ENCODE data around the gene COMT.
A peak's percentile ranks its signal among the peaks of the same experiment; 100 is the strongest.

Gene COMT

DNA sequence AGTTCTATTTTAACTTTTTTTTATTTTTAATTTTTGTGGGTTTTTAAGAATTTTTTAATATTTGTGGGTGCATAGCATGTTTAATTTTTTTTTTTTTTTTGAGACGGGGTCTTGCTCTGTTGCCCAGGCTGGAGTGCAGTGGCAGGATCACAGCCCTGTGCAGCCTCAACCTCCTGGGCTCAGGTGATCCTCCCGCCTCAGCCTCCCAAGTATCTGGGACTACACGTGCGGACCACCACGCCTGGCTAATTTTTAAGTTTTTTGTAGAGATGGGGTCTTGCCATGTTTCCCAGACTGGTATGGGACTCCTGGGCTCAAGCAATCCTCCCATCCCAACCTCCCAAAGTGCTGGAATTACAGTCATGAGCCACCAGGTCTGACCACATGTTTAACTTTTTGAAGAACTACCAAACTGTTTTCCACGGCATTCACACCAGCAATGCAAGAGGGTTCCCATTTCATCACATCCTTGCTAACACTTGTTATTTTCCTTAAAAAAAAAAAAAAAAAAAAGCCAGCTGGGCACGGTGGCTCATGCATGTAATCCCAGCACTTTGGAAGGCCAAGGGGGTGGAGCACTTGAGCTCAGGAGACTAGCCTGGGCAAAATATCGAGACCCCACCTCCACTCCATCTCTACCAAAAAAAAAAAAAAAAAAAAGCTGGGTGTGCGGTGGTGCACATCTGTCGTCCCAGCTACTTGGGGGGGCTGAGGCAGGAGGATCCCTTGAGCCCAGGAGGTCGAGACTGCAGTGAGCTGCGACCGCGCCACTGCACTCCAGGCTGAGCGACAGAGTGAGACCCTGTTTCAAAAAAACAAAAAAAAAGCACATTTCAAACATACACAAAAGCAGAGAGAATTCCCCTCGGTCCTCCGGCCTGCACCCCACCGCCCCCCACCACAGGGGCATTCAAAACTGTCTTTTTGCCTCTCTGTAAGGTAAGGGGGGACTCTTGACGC, 16.8 kb downstream of the COMT start:
- no peak for DNase-seq (ENCODE audit: extremely low spot score)
- ChIA-PET CTCF (interaction anchor here (1.4 kb wide), 1 partner anchor 11 kb away, joined by 6 read pairs; no protein-coding TSS in a partner anchor), POLR2A (interaction anchor here (0.7 to 1.3 kb wide), 4 partner anchors 10 to 63 kb away, joined by 3 read pairs; partner anchors contain the start of genes COMT, TANGO2 and TXNRD2)
- no peak for TF ChIP-seq LEF1 (IDR thresholded peaks at IDR 0.05; ENCODE audit: borderline replicate concordance)
- peak; percentile 72; the same call in 1 of the 2 replicates for TF ChIP-seq ZNF384 (IDR thresholded peaks at IDR 0.05)

DNA sequence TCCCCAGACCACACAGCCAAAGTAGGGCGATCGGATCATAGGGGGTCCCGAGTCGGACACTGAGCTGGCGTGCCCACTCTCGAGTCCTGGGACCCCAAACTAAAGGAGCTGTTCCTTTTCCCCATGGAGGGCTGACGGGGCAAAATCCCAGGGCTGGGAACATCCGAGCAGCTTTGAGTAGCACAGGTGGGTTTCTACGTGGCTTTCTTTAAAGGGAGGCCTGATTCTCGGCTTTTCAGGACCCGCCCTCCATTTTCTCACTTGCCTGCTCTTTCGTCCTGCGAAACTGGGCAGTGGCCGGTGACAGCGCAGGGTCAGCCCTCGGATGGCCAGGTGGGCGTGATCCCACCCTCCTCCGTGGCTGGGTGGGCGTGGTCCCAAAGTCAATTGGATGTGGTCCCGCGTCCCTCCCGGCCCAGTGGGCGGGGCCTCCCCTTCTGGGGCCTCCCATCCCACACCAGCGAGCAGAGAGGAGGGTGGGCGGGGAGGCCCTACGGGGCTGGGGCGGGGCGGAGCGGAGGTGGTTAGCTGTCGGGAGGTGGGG, 17.5 kb downstream of the COMT start:
- TF ChIP-seq LEF1 (IDR thresholded peaks at IDR 0.05; ENCODE audit: borderline replicate concordance) (no peak), NFRKB (IDR thresholded peaks at IDR 0.05) (no peak), ZNF384 (IDR thresholded peaks at IDR 0.05) (no peak), CTBP1 (IDR thresholded peaks at IDR 0.05; ENCODE audit: borderline replicate concordance) (no peak), FOXM1 (IDR thresholded peaks at IDR 0.05; ENCODE audit: borderline replicate concordance) (no peak), SP1 (IDR thresholded peaks at IDR 0.05) (no peak), L3MBTL2 (conservative IDR thresholded peaks at IDR 0.05) (no peak)
- TF ChIP-seq, protein P1, sequence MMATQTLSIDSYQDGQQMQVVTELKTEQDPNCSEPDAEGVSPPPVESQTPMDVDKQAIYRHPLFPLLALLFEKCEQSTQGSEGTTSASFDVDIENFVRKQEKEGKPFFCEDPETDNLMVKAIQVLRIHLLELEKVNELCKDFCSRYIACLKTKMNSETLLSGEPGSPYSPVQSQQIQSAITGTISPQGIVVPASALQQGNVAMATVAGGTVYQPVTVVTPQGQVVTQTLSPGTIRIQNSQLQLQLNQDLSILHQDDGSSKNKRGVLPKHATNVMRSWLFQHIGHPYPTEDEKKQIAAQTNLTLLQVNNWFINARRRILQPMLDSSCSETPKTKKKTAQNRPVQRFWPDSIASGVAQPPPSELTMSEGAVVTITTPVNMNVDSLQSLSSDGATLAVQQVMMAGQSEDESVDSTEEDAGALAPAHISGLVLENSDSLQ (IDR thresholded peaks at IDR 0.05): no peak
- POLR2A ChIA-PET: interaction anchor here (0.7 to 0.9 kb wide), 2 partner anchors 9 to 52 kb away, joined by 3 read pairs; no protein-coding TSS in a partner anchor
- peak; percentile 93 for DNase-seq (ENCODE audit: extremely low spot score)
- CTCF ChIA-PET: interaction anchor here (1.4 kb wide), 1 partner anchor 11 kb away, joined by 6 read pairs; no protein-coding TSS in a partner anchor

DNA sequence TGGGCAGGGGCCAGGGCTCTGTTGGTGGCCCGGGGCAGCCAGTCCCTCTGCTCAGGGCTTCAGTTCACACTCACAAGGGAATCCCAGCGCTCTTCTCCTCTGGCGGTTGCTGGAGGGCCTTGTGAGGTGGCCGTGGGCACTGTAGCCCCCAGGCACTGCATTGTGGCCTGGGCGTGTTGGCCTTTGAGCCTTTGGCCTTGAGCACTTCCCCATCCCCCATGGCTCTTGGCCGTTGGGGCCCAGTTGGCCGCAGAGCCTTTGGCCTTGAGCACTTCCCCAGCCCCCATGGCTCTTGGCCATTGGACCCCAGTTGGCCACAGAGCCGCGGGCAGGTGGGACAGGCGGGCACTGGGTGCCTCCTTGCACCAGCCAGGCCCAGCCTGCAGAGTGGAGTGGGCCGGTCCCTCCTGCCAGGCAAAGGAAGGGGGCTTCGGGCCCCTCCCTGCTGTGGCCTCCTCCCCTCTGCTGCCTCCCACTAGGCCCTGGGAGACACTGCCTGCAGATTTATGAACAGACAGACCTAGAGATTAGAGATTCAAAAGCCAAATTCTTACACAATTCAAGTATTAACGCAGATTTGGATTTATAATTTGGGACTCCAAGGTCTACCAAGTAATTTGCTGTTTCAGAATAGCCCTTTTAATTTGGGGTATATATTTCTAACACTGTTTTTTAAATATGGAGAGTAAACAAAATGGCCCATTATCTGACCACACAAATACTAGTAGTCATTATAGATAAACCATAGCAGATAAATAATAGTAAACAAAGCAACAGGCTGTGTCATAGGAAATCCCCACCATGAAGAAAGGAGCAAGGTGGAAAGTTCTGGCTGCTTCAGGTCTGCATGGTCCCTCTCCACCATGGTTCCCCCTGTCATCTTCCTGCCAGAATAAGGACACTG, 18.3 kb downstream of the COMT start:
- ChIA-PET CTCF (interaction anchor here (1.4 kb wide), 1 partner anchor 12 kb away, joined by 6 read pairs; no protein-coding TSS in a partner anchor), POLR2A (interaction anchor here (0.9 kb wide), 1 partner anchor 51 kb away, joined by 3 read pairs; no protein-coding TSS in a partner anchor)
- TF ChIP-seq L3MBTL2 (conservative IDR thresholded peaks at IDR 0.05): no peak
- no peak for TF ChIP-seq TARDBP (IDR thresholded peaks at IDR 0.05)
- no peak for TF ChIP-seq ZNF384 (IDR thresholded peaks at IDR 0.05)
- TF ChIP-seq FOXK2 (IDR thresholded peaks at IDR 0.05): no peak
- no peak for DNase-seq (ENCODE audit: extremely low spot score)

DNA sequence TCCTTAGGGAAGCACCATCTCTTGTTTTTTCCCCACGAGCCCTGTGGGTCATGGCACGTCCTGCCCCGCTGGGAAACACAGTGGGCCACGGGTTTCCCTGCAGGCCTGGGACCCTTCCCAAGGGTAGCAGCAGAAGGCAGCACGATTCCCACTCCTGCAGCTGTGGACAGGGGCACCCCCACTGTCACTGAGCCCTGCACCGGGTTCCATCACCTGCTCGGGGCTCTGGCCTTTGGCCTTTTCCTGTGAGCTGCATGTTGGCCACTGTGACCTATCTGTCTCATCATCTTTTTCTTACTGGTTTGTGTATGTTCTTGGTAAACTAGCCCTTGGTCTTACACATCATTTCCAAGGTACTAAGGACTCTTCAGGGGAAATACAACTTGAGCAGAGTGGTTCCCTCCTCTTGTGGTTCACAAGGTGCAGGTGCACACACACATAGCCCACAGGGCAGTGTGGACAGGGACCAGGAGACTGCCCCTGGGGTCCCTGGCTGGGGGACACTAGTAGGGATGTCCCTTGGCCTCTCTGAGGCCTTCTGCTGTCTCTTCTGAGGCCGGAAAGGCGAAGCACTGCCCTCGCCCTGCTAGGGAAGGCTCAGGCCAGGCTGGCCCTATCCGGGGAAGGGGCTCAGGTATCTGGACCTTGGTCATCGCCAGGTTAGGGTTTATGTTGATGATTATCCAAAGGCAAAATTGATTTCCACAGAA, 19.1 kb downstream of the COMT start:
- no peak for DNase-seq (ENCODE audit: extremely low spot score)
- POLR2A ChIA-PET: no interaction called here
- CTCF ChIA-PET: no interaction called here
- no peak for TF ChIP-seq L3MBTL2 (conservative IDR thresholded peaks at IDR 0.05)
- no peak for TF ChIP-seq TARDBP (IDR thresholded peaks at IDR 0.05)
- no peak for TF ChIP-seq FOXM1 (IDR thresholded peaks at IDR 0.05; ENCODE audit: borderline replicate concordance)
- TF ChIP-seq ARNT (IDR thresholded peaks at IDR 0.05): no peak
- TF ChIP-seq FOXA1 (IDR thresholded peaks at IDR 0.05): no peak
- TF ChIP-seq SP1 (IDR thresholded peaks at IDR 0.05): no peak
- TF ChIP-seq ELF4 (IDR thresholded peaks at IDR 0.05): no peak

DNA sequence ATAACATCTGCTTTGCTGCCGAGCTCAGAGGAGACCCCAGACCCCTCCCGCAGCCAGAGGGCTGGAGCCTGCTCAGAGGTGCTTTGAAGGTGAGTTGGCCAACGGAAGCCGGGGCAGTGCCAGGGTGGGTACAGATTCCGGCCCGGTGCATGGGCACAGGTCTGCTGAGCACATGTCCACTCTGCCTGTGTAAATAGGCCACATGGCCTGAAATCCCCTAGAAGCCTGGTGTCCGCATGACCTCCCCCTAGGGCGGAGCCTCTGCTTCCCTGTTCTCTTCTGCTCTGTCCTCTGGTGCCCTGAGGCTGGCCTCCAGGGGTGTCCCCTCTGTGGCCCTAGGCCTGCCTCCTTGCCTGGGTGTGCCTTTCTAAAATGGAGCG, 19.6 kb downstream of the COMT start:
- POLR2A ChIA-PET: no interaction called here
- DNase-seq (ENCODE audit: extremely low spot score): no peak
- CTCF ChIA-PET: no interaction called here
- no peak for TF ChIP-seq L3MBTL2 (conservative IDR thresholded peaks at IDR 0.05)
- no peak for TF ChIP-seq FOXM1 (IDR thresholded peaks at IDR 0.05; ENCODE audit: borderline replicate concordance)
- no peak for TF ChIP-seq BHLHE40 (IDR thresholded peaks at IDR 0.05; ENCODE audit: borderline replicate concordance)
- TF ChIP-seq, protein P1 (IDR thresholded peaks at IDR 0.05): no peak
- TF ChIP-seq NFRKB (IDR thresholded peaks at IDR 0.05): no peak
- TF ChIP-seq HDGF (IDR thresholded peaks at IDR 0.05; ENCODE audit: borderline replicate concordance): no peak
- TF ChIP-seq TARDBP (IDR thresholded peaks at IDR 0.05): no peak
- TF ChIP-seq FOXK2 (IDR thresholded peaks at IDR 0.05): no peak
- no peak for TF ChIP-seq CTBP1 (IDR thresholded peaks at IDR 0.05; ENCODE audit: borderline replicate concordance)
- no peak for TF ChIP-seq ZNF384 (IDR thresholded peaks at IDR 0.05)
- TF ChIP-seq ARNT (IDR thresholded peaks at IDR 0.05): no peak
- no peak for TF ChIP-seq FOXA1 (IDR thresholded peaks at IDR 0.05)
- TF ChIP-seq SUZ12 (IDR thresholded peaks at IDR 0.05): no peak
- no peak for TF ChIP-seq SP1 (IDR thresholded peaks at IDR 0.05)
- TF ChIP-seq ELF4 (IDR thresholded peaks at IDR 0.05): no peak

DNA sequence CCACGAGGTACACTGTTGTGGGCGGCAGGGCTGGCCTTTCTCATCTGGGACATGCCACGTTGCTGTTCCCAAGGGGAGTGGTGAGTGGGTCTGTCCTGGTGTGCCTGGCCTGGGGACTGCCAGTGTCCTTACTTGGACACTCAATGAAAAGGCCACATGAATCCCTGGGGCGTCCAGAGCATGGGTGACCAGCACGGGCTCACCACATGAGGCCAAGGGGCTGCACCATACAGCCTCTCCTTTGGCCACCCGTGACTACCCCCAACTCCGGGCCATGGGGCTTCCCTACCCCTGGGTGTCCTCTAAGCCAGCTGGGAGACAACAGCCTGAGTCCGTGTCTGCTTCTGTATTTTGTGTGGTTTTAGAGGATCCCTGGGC, 20.3 kb downstream of the COMT start:
- ChIA-PET POLR2A (no interaction called here), CTCF (no interaction called here)
- no peak for DNase-seq (ENCODE audit: extremely low spot score)
- TF ChIP-seq L3MBTL2 (conservative IDR thresholded peaks at IDR 0.05) (no peak), ELF4 (IDR thresholded peaks at IDR 0.05) (no peak), SP1 (IDR thresholded peaks at IDR 0.05) (no peak), LEF1 (IDR thresholded peaks at IDR 0.05; ENCODE audit: borderline replicate concordance) (no peak), BHLHE40 (IDR thresholded peaks at IDR 0.05; ENCODE audit: borderline replicate concordance) (no peak), FOXK2 (IDR thresholded peaks at IDR 0.05) (no peak), SUZ12 (IDR thresholded peaks at IDR 0.05) (no peak)

All from HEK293T (cell line).